A549 (cell line): Measurements from ENCODE around the gene VWA5B2.

Experiments used
- CEBPB ChIP-seq, 2 experiments: fragments of >200 bp in 1 of 2; sonication (Bioruptor Twin) in 1 of 2; formaldehyde crosslinking in 1 of 2; IDR thresholded peaks; 2 replicates each; pipeline ENCODE4 v1.6.1; 2012 to 2016
- CTCF ChIP-seq: fragments of >200 bp; sonication (Bioruptor Twin); formaldehyde crosslinking; IDR thresholded peaks from 3 replicates; pipeline ENCODE4 v1.5.1; 2016

- no peak for TF ChIP-seq CTCF
- TF ChIP-seq CEBPB (IDR thresholded peaks at IDR 0.05) = no peak
Measured at GRCh38 chr3:184238246-184238818, 8.9 kb downstream of the VWA5B2 start.
